Measurements from ENCODE around the gene SLX4IP. TPM values are rescaled to one million over a fixed set of nuclear protein-coding genes. Genes with fewer than 3 reads are reported as not detected.
"Not testable (repeated sequence)": the region's sequence is repeated elsewhere in the genome, so short reads cannot be mapped to it uniquely, and the experiment has no call there.

SLX4IP gene
- polyA plus RNA-seq, 4 donors, result 3.8 to 11.1 (median 8.6) TPM

DNA sequence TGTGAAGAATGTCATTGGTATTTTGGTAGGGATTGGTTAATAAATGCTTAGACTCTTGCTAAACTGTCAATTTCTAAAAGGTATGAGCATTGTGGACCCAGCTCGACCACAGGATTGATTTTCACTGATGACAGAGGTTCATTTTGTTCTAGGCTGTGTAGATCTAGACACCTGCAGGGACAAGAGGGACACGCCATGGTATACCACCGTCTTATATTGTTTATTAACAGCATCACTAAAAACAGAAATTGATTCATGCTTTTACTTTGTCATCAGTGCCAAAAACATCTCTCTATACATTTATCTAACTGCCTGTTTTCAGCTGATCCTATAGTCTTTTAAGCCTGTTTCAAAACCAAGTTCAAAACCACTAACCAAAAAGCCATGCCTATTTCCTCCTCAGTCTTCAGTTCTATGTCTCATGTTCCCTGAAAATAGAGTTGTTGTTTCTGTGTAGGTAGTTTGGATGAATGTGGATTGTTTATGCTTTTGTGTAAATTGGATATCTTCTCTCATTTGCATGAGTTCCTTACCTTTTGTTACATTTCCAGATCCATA is 128.9 kb downstream of the SLX4IP start:
- DNase-seq (ENCODE audit: low read depth in 4 of 4, low spot score in 3 of 4), result no peak

- DNase-seq (ENCODE audit: low read depth in 4 of 4, low spot score in 3 of 4), result no peak
Observed at GRCh38 chr20:10565191-10565921, 130.3 kb downstream of the SLX4IP start.

DNA sequence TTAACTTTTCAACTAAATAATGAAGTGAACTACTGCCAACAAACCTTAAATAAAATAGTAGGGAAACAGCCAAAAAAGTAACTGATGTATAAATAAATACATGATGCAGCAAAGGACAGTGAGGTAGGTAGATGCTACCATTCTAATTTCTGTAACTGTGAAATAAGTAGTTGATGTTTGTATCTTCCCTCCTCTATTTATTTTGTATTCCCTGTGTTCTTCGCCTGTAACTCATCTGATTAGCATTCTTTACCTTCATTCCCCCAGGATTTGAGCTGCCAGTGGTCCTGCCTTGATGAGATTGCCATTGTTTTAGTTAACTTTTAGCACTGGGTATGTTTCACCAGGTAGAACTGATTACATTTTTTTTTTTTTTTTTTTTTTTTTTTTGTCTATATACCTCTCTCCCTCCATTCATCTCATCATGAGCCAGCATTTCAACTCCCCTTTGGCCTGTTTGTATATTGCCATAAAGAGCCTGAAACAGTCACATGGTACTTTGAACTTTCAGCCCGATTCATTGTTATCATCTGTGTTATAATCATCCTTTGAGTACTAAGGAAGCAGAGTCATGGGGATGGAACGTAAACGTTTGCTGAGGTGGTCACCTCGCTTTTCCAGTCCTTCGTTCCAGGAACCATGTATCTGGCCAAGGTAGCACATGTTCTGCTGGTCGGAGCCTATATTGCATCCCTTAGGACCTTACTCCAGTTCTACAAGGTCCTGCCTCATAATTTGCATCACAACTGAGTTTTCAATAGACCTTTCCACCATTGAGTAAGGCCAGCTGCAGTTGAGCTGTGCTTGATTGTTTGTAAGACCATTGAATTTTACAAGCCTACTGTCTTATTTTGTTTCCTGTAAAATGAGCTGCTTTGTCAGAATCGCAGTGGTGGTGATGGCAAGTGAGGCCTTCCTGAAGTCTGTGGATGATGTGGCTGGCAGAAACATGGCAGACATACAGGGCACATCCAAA is 131.1 kb downstream of the SLX4IP start:
- no peak for DNase-seq (ENCODE audit: low read depth in 4 of 4, low spot score in 3 of 4)

- no peak for DNase-seq (ENCODE audit: low read depth in 4 of 4, low spot score in 3 of 4)
Observed at GRCh38 chr20:10568032-10568431, 132.9 kb downstream of the SLX4IP start.

GRCh38 chr20:10571313-10571815 is 136.3 kb downstream of the SLX4IP start:
- no peak for DNase-seq (ENCODE audit: low read depth in 4 of 4, low spot score in 3 of 4)

- DNase-seq (ENCODE audit: low read depth in 4 of 4, low spot score in 3 of 4), result no peak
Observed at GRCh38 chr20:10572853-10573252, 137.7 kb downstream of the SLX4IP start.

- no peak for DNase-seq (ENCODE audit: low read depth in 4 of 4, low spot score in 3 of 4)
Observed at GRCh38 chr20:10573273-10573950, 138.3 kb downstream of the SLX4IP start.

DNA sequence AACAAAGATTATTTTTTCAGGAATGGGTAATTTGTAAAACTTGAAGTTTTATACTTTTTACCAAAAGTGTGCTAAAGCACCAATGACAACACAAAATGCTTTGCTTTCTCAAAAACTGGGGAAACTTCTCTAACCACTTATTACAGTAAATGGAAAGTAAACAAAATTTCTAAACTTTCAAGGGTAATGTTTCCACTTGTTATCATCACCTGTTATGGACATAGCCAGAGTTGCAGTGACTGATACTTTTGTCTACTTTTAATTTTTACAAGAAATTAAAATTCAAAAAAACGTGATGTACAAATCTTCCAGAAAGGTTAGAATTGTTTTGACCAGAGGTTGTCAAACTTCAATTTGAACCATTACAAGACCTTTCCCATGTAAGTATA is 138.8 kb downstream of the SLX4IP start:
- no peak for DNase-seq (ENCODE audit: low read depth in 4 of 4, low spot score in 3 of 4)

DNA sequence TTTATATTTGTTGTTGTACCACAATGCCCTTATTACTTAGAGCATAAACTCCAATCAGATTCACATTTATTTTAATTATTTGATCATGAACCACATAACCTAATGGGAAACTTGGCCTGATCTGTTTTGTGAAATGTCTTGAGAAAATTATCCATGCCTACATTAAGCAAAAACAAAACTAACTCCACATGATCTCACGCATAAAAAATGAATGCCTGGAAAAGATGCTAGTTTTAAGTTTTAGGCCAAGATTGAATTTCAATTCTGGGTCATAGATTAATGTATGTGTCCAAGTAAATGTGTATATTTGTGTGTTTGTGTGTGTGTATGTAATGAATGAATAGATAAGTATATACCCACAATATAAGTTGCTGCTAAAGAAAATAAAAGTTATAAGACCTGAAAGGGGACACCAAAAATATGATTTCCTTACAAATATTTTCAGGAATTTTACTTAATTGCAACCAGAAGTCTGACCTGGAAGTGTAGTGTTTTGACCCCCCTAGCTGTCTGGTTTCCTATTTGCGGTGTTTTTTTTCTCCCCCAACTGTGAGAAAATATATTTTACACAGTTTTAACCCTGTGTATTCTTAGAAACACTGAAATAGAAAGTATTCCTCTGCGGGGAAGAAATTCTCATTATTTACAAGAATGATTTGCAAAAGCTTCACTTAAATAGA is 141.4 kb downstream of the SLX4IP start:
- no peak for DNase-seq (ENCODE audit: low read depth in 4 of 4, low spot score in 3 of 4)

- no peak for DNase-seq (ENCODE audit: low read depth in 4 of 4, low spot score in 3 of 4)
Observed at GRCh38 chr20:10577648-10578047, 142.5 kb downstream of the SLX4IP start.

- DNase-seq (ENCODE audit: low read depth in 4 of 4, low spot score in 3 of 4), result no peak
Observed at GRCh38 chr20:10578607-10579006, 143.5 kb downstream of the SLX4IP start.

GRCh38 chr20:10579942-10580341 is 144.8 kb downstream of the SLX4IP start:
- DNase-seq (ENCODE audit: low read depth in 4 of 4, low spot score in 3 of 4), result no peak

DNA sequence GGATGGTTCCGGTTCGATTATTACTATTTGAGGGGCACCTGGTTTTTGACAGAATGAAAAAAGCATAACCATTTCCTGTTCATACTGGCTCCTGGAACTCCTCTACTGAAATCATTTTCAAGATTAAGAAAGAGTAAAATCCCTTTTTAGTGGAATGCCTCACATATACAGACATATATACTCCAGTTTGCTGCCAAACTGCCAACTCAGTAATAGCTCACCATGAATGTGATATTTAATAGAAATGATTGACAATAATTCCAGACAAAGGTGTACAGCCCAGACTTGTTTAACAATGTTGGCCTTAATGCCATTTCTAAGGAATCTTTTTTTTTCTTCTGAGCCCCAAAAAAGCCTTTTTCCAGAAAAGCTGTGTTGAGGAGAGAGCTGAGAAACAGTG is 145.6 kb downstream of the SLX4IP start:
- DNase-seq (ENCODE audit: low read depth in 4 of 4, low spot score in 3 of 4), result no peak

DNA sequence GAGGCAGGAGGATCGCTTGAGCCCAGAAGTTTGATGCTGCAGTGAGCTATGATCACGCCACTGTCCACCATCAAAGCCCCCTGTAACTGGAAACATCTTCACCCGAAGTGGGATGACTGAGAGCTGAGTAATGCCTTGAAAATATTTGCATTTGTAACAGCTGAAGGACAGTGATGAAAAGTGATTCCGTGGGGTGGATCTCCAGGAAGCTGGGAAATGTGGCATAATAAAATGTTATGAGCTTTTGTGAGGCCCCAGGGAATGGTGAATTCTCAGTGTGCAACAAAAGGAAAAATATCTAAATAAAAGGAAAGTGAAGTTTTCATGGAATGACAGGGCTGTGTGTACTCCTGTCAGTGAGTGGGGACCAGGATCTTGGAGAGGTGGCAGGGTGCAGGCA is 146.7 kb downstream of the SLX4IP start:
- no peak for DNase-seq (ENCODE audit: low read depth in 4 of 4, low spot score in 3 of 4)

GRCh38 chr20:10584371-10584770 is 149.3 kb downstream of the SLX4IP start:
- no peak for DNase-seq (ENCODE audit: low read depth in 4 of 4, low spot score in 3 of 4)

GRCh38 chr20:10585308-10585707 is 150.2 kb downstream of the SLX4IP start:
- DNase-seq (ENCODE audit: low read depth in 4 of 4, low spot score in 3 of 4), result no peak

- no peak for DNase-seq (ENCODE audit: low read depth in 4 of 4, low spot score in 3 of 4)
Observed at GRCh38 chr20:10586296-10586695, 151.2 kb downstream of the SLX4IP start.

- DNase-seq (ENCODE audit: low read depth in 4 of 4, low spot score in 3 of 4), result not testable (repeated sequence)
Observed at GRCh38 chr20:10590446-10590845, 155.3 kb downstream of the SLX4IP start.

DNA sequence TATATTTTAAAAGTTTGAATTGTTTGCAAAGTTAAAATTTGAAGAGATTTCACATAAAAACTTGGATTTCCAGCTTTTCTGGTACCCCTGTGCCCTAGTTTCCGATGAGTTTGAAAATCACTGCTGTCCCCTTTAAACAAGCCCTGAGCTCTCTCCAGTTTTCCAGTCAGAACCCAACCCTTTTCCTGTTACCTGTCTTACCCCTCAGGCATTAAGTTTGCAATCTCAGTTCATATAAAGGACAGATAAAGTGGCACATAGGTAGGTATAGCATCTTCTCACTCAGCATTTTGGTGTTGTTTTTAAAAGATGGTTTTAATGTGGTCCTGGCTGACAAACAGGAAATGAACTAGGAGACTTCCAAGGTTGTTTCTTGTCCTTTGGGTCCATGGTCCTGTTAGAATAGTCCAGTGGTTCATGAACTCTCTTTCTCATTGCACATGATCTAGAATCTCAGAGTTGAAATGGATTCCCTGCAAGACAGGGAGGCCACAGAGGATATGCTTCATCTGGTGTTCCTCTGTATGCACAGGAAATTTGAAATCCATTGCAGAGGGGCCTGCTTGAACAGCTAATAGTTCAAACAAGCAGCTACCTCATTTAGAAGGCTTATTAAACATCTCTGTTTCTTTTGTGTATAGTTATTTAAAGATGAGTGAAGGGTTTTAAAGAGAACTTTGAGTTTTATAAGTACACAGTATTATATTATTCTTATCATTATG is 156.0 kb downstream of the SLX4IP start:
- no peak for DNase-seq (ENCODE audit: low read depth in 4 of 4, low spot score in 3 of 4)

Data from left renal pelvis (tissue), 4 donors.